ENCODE results near the gene CD28.

Gene CD28

GRCh38 chr2:203719456-203720410 is 13.3 kb downstream of the CD28 start:
- no peak for DNase-seq

- DNase-seq = no peak
Measured at GRCh38 chr2:203720915-203721672, 14.7 kb downstream of the CD28 start.

GRCh38 chr2:203721781-203722300 is 15.4 kb downstream of the CD28 start:
- no peak for DNase-seq

- DNase-seq = no peak
Measured at GRCh38 chr2:203722411-203722810, 16.0 kb downstream of the CD28 start.

- DNase-seq = no peak
Measured at GRCh38 chr2:203728321-203728720, 21.9 kb downstream of the CD28 start.

- no peak for DNase-seq
Measured at GRCh38 chr2:203730076-203730729, 23.8 kb downstream of the CD28 start.

GRCh38 chr2:203730883-203731282 is 24.4 kb downstream of the CD28 start:
- DNase-seq = no peak

- no peak for DNase-seq
Measured at GRCh38 chr2:203732092-203732952, 25.9 kb downstream of the CD28 start.

- no peak for DNase-seq
Measured at GRCh38 chr2:203732953-203733510, 26.6 kb downstream of the CD28 start.

GRCh38 chr2:203733684-203734083 is 27.2 kb downstream of the CD28 start:
- no peak for DNase-seq

- no peak for DNase-seq
Measured at GRCh38 chr2:203734276-203734983, 28.0 kb downstream of the CD28 start.

GRCh38 chr2:203737360-203737759 is 30.9 kb downstream of the CD28 start:
- no peak for DNase-seq

- no peak for DNase-seq
Measured at GRCh38 chr2:203739351-203739750, 32.9 kb downstream of the CD28 start.

- DNase-seq = no peak
Measured at GRCh38 chr2:203740871-203741281, 34.4 kb downstream of the CD28 start.

- DNase-seq = no peak
Measured at GRCh38 chr2:203741566-203741965, 35.1 kb downstream of the CD28 start.

GRCh38 chr2:203743441-203743981 is 37.1 kb downstream of the CD28 start:
- DNase-seq = no peak

- DNase-seq = no peak
Measured at GRCh38 chr2:203744091-203744490, 37.7 kb downstream of the CD28 start.

- DNase-seq = no peak
Measured at GRCh38 chr2:203745267-203745666, 38.8 kb downstream of the CD28 start.

GRCh38 chr2:203748331-203749126 is 42.1 kb downstream of the CD28 start:
- DNase-seq = no peak

Measured in NCI-H1417 treated with DMSO at 0.1 percent for 48 hours (cell line).